HG03139 (cell line): ENCODE measurements around the gene COQ4.
"Not testable (repeated sequence)": the region's sequence is repeated elsewhere in the genome, so short reads cannot be mapped to it uniquely, and the experiment has no call there.

Experiments used
- ATAC-seq: cut with Tn5 transposase; IDR thresholded peaks from one replicate; pipeline ENCODE4 v1.9.1; 2021; ENCODE audit not compliant: unreplicated experiment

COQ4 gene

DNA sequence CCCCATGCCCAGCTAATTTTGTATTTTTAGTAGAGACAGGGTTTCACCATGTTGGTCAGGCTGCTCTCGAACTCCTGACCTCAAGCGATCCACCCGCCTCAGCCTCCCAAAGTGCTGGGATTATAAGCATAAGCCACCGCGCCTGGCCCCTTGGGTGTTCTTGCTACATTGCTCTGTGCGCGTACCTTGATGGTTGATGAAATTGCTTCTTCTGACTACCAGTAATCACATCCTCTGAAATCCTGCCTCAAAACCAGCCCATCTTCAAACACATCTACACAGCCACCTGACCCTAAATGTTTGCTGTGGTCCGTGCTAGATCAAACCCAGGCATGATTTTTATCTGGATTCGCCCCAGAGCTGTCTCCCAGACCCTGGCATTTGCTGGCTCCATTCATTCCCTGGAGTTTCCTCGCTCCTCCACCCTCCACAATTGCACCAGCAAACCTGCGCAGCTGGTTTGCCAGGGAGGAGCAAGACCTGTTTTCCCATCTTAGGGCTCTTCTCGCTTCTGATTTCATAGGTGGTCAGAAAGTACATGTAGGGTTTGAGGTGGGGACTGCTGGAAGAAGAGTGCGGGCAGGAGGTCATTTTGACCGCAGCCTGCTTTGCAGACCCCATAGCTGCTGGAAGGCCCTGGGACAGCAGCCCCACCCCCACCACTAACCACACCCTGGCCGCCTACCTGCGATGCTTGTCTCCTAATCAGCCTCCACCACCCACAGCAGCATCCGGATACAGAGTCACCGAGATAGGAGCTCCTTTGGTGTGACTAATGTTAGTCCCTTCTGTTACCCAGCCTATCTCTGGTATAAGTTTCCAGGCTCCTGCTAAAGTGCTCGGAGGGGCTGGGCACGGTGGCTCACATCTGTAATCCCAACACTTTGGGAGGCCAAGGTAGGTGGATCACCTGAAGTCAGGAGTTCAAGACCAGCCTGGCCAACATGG is 23.8 kb upstream of the COQ4 start:
- no peak for ATAC-seq

DNA sequence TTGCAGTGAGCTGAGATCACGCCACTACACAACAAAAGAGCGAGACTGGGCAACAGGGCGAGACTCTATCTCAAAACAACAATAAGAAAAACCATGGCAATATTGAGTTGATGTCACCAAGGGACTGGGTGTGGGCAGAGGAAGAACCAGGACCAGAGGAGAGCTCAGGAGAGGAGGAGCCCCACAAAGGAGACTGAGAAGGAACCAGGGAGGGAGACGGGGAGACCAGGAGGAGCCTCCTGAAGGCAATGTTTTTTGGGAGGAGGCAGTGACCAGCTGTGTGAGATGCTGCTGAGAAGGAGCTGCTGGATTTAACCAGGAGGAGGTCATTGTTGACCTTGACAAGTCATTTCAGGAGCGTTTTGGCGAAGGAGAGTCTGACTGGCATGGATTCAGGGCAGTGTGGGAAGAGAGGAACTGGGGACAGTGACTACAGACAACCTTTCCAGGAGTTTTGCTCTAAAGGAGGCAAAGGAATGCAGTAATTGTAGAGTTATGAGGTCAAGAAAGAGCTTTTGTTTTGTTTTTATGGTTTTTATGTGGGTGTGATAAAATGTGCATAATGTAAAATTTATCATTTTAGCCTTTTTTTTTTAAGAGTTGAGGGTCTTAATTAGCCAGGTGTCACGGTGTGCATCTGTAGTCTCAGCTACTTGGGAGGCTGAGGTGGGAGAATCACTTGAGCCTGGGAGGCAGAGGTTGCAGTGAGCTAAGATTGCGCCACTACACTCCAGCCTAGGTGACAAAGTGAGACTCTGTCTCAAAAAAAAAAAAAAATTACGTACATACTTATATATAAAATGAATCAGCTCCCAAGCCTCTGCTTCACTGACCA is 18.3 kb upstream of the COQ4 start:
- no peak for ATAC-seq

DNA sequence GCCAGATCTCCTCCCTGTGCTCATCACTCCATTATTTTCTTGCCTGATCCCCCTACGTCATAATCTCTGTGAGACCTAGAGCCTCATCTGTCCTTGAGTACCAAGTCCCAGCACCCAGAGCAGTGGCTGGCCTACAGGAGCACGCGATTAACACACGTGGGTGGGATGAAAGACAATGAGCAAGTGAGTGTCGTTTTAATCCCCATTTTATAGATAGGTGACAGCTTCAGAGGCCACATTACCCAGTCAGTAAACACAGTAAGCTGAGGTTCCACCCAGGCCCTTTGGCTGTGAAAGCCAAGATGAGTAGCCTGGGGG is 17.7 kb upstream of the COQ4 start:
- ATAC-seq: no peak

DNA sequence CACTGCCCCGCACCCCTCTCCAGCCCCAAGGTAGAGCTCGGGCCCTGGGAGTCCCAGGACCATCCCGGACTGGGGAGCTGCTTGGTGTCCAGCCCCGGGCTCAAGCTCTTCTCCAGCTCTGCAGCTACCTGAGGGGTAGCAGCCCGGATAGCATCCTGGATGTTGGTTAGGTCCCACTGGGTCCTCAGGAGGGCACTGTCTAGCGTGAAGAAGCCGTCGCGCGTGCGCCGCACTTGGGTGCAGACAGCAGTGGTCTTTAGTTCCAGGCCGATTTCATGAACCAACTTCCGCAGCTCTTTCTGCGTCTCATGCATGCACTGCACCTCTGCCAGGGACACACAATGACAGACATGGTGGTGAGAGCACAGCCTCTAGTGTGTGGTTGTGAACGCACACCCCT is 13.1 kb upstream of the COQ4 start:
- ATAC-seq: no peak

DNA sequence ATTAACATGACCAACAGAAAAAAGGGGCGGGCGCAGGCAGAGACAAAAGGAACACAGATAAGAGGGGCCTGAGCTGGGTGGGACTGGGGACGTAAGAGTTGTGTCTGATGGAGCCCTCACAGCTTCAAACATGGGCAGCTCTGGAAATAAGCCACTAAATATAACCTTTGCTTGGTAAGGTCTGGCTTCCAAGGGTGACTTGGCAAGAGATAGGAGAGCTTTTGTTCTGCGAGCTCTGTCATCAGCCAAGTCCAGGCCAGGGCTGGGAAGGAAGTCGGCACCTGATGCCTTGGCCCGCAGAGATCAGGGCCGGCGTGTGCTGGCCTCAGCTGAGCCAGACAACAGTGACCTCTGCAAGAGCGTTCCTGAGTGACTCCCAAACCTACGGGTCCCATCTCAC is 12.2 kb upstream of the COQ4 start:
- ATAC-seq: no peak

DNA sequence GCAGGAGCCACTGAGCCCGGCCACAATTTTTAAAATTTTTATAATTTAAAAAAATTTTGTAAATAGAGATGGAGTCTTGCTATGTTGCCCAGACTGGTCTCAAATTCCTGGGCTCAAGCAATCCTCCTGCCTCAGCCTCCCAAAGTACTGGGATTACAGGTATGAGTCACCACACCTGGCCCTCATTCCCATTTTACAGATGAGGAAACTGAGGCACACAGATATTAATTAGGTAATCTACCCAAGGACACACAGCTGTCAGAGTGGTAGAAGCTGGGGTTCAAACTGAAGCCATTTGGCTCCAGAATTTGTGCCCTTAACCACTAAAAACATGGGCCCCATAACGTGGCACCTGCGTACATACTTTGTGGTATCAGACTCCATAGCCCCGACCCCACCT is 7.9 kb upstream of the COQ4 start:
- ATAC-seq: no peak

DNA sequence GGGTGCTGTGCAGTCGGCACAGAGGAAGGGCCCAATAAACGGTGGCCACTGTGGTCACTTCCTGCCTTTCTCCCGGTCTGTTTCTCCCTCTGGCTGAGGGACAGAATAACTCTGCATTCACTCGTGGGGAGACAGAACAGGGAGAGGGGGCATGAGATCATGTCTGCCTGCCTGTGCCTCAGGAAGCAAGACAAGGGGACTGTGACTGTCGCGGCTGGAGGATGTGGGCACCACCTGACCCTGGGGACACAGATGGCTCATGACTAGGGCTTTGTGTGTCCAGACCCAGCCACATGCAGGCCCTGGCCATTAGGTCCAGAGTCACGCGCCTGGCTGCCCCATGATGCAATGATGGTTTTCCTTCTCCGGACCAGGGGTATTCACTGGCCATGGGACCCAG is 6.2 kb upstream of the COQ4 start:
- no peak for ATAC-seq

DNA sequence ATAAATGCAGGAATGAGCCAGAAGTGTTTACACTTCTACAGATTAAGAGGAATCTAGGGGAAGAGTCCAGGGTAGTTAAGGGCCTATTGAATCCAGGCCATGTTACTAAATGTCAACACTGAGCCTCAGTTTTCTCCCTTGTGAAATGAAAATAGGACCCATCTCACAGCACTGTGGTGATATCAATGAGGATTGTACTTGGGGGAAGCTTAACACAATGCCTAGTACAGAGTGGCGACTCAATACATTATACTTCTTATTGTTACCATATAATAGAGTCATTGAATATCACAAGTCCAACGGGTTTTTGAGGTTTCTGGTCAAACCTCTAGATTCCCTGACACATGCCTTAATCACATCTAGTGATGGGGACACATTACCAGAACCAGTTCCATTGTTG is 5.0 kb upstream of the COQ4 start:
- no peak for ATAC-seq

DNA sequence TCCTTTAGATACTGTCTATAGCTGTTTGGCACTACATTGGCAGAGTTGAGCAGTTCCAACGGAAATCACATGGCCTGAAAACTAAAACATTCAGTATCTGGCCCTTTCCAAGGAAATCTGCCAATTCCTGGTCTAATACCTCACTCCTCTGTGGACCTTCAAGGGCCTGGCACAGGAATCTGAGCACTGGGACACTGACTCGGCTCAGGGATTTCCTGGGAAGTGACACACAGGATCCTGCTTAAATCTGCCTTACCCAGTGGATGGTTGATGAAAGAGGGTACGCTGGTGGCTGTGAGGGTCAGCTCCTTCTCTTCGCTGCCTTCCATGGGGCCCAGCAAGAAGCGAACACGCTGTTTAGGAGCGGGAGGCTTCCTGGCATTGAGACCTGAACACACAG is 1.3 kb upstream of the COQ4 start:
- ATAC-seq: no peak

DNA sequence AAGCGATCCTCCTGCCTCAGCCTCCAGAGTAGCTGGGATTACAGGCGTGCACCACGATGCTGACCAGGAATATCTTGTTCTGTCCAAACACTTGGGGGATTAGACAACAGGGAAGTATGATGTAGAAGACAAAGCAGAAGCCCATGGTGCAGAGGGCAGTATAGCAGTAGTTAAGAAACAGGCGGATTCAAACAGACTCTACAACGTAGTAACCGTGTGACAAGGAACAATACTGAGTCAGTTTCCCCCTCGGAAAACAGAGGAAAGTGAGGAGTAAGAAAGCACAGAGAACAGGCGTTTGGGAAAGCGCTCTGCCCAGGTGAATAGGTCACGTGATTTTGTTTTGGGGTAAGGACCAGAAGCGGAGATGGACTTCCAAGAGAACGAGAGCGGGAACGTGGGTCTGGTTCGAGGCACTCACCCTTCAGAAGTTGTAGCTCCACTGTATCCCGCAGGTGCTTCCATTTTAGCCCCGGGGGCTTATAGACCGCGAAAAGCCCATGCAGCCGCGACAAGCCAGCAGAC is 698 bp upstream of the COQ4 start:
- ATAC-seq: peak; percentile 12

DNA sequence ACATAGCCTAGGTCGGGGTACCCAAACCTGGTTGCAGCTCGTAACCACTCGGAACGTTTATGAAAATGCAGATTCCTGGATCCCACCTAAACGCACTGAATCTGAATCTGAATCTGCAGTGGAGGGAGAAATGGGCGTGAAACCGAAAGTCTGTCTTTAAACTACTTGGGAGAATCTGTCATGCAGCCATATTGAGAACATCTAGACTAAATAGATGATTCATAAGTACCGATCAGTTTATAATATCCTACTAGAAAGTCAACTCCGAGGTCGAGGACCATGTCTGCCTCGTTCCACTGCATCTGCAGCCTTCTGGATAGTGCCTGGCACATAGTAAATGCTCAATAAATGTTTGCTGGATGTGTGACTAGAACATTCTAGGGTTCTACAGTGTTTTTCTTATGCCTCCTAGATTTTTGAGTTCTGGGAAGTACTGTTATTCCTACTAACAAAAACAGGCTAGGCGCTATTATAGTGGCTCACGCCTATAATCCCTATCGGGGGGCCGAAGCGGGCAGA is 632 bp downstream of the COQ4 start:
- ATAC-seq: no peak

DNA sequence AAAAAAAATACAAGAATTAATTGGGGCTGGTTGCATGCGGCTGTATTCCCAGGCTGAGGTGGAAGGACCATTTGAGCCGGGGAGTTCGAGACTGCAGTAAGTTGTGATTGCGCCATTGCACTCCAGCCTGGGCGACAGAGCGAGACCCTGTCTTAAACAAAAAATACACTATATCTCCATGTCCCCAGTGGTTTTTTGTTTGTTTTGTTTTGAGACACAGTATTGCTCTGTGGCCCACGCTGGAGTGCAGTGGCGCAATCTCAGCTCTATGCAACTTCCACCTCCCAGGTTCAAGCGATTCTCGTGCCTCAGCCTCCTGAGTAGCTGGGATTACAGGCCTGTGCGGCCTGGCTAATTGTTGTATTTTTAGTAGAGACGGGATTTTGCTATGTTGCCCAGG is 1.2 kb downstream of the COQ4 start:
- no peak for ATAC-seq

DNA sequence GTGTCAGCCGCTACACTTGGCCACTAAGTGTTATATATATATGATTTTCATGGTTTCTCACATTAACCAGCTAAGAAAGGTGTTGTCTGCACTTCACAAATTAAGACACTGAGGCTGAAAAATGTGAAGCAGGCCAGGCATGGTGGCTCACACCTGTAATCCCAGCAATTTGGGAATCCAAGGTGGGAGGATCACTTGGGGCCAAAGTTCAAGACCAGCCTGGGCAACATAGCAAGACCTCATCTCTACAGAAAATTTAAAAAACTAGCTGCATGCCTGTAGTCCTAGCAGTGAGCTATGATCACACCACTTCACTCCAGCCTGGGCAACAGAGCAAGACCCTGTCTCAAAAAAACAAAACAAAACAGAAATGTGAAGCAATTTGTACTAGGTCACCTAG is 1.8 kb downstream of the COQ4 start:
- no peak for ATAC-seq

DNA sequence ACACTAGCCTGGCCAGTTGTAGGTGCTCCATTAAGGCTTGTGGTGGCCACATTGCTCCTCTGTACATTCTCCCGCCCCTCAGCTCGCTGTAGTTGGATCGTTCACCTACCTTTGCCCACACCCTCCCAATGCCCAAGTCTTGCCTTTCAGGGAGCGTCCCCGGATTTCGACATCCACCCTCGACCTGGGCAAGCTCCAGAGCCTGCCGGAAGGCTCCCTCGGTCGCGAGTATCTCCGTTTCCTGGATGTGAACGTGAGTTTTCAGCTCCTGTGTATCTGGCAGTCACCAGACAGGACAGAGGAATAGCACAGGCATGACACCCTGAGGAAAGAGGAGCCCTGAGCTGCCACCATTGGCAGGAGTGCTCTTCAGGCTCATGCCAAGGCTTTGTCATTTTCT is 3.0 kb downstream of the COQ4 start:
- ATAC-seq: no peak

DNA sequence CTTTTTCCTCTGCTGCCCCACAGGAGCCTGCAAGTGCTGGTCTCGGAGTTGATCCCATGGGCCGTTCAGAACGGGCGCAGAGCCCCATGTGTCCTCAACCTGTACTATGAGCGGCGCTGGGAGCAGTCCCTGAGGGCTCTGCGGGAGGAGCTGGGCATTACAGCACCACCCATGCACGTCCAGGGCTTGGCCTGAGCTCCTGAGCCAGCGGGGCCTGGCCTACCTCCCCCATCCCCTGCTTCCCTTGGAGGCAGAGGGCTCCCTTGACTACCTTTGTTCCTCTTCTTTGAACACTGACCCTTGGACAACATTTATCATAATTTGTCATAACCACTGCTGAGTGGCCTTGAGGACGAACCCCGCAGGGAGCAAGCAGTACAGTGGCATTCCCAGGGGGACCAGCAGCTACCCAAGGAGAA is 10.8 kb downstream of the COQ4 start:
- no peak for ATAC-seq

DNA sequence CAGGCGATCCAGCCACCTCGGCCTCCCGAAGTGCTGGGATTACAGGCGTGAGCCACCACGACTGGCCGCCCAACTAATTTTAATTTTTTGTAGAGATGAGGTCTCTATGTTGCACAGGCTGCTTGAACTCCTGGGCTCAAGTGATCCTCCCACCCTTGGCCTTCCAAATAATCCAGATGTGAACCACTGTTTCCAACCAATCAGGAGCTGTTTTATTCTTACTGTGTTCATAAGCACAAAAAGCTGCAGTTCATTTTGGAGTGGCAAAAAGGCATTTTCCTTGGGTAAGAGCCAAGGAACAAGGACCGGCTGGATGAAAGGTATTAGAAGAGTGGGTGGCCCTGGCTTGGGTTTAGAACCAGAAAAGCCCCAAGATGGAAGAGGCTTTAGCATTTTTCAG is 12.5 kb downstream of the COQ4 start:
- ATAC-seq: no peak

DNA sequence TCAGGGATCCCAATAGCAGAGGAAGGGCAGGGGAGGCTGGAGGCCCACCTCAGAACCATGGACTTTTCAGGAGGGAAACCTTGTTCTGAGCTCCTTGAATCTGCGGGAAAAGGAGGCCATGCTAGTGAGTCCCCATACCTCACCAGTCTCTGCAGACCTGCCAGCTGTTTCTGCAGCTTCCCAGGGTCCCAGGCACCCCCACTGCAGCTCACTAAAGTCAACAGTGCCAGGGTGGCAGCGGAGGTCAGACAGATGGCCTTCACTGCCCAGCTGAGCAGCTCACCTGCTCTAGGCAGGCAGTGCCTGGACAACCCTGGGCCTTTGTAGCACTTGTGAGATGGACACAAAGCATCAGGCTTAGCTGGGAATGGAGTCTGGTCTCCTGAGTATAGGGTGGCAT is 13.3 kb downstream of the COQ4 start:
- ATAC-seq: no peak

DNA sequence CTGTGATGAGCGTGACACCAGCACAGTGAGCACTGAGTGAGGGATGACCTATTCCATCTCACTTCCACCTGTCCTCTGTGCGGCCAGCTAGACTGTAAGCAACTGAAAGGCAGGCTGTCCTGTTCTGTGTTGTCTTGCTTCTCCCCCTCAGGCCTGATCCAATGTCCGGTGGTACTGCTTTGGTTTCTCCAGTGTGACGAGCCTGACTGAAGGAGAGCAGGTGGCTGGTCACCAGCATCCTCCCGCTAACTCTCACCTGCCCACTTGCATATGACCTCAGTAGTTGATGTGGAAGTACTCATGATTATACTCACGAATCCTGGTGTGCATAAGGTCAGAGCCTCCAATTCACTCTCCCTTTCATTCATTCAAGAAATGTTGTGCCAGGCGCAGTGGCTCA is 15.3 kb downstream of the COQ4 start:
- no peak for ATAC-seq

DNA sequence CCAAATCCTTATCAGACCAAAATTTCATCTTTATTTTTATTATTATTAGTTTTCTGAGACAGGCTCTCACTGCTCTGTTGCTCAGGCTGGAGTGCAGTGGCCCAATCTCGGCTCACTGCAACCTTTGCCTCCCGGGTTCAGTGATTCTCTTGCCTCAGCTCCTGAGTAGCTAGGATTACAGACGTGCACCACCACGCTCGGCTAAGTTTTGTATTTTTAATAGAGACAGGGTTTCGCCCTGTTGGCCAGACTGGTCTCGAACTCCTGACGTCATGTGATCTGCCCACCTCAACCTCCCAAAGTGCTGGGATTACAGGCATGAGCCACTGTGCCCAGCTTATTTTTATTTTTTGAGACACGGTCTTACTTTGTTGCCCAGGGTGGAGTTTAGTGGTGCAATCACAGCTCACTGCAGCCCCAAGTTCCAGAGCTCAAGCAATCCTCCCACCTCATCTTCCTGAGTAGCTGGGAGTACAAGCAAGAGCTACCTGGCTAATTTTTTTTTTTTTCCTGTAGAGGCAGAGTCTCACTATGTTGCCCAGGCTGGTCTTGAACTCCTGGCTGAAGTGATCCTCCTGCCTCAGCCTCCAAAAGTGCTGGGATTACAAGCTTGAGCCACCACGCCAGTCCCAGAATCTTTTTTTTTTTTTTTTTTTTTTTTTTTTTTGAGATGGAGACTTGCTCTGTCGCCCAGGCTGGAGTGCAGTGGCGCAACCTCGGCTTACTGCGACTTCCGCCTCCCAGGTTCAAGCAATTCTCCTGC is 16.4 kb downstream of the COQ4 start:
- not testable (repeated sequence) for ATAC-seq

DNA sequence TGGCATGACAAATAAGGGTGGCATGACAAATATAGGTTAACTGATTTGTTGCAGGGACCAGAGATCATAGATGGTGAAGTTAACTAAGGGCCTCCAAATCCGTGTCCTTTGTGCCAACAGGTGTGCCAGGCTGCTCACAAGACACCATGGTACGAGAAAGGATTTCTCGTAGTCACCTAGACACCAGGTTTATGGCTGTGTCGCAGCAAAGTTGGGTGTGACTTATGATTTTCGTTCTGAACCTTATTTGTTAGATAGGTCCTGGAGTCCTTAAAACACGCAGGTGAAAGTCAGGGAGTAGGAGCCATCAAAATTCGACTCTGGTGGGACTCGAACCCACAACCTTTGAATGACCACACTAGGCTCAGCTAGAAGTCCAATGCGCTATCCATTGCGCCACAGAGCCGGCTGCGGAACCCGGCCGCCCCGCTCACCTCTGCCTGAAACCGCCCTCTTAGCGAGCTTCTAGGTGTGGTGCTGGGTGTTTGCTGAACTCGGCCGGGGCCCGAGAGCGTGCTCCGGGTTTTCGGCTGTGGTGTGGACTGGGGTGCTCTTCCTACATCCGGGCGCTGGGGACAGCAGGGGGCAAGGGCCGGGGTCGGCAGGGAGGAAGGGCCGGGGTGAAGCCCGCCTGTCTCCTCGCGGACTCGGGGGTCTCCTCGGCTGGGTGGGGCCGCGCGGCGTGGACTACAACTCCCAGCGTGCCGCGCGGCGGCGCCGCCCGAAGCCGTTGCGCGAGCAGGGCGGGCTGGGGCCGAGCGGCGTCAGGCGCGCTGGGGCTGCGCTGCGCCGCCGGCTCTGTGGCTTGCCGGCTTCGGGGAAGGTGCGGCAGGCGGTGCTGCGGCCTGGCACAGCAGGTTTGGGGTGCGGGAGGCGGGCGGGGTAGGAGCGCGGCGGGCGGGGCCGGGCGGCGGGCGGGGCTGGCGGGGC is 17.4 kb downstream of the COQ4 start, which contains the start of gene SLC27A4:
SLC27A4 (plus strand) TSS at position 767 of the 930 bp plus-strand sequence. CDS start 2,606 bp downstream, outside the sequence.
- peak; percentile 67 for ATAC-seq
